PC-9 (cell line): ENCODE results near the gene PLEKHH2. TPM values are rescaled to one million over a fixed set of nuclear protein-coding genes. Genes with fewer than 3 reads are reported as not detected.
"Not testable (repeated sequence)": the region's sequence is repeated elsewhere in the genome, so short reads cannot be mapped to it uniquely, and the experiment has no call there.

Experiments used
- BruUV-seq: library from RNA; stranded (reverse); fragments of 400-500 nt; replicated peaks from 2 replicates; lab custom pipeline; 2021; lab: Mats Ljungman, UMichigan
- CTCF ChIA-PET: fragments of 300-600 bp; sonication (Branson Sonifier 250); formaldehyde crosslinking; loops from one replicate; lab custom pipeline; 2022; ENCODE audit warnings: antibody characterized with exemption; lab: Charles Lee
- POLR2A ChIA-PET: fragments of 300-600 bp; sonication (Branson Sonifier 250); formaldehyde crosslinking; loops from one replicate; lab custom pipeline; 2022; ENCODE audit warnings: antibody characterized with exemption; ENCODE audit not compliant: unreplicated experiment; lab: Charles Lee
- DNase-seq, 2 experiments: peaks; one replicate each; pipeline versions ENCODE4 v3.0.0 to v3.0.0-alpha.2; 2015 to 2022; ENCODE audit warnings: mixed read lengths in 1 of 2
- H2AFZ ChIP-seq: fragments of 200-600 bp; sonication (generic); 2 replicates; pipeline ENCODE4 v1.8.1; 2017; ENCODE audit warnings: antibody characterized with exemption
- H3F3A ChIP-seq: fragments of 200-600 bp; sonication (generic); 2 replicates; pipeline ENCODE4 v1.8.1; 2017; ENCODE audit warnings: antibody characterized with exemption, mild to moderate bottlenecking, low read depth; ENCODE audit not compliant: insufficient read depth
- H3K27ac ChIP-seq: fragments of 200-600 bp; sonication (generic); 2 replicates; pipeline ENCODE4 v1.6.1; 2016; ENCODE audit warnings: mixed run types
- H3K27me3 ChIP-seq: fragments of 200-600 bp; sonication (generic); 2 replicates; pipeline ENCODE4 v1.6.1; 2016; ENCODE audit warnings: low read depth, mixed run types; ENCODE audit not compliant: insufficient read depth
- H3K36me3 ChIP-seq: fragments of 200-600 bp; sonication (generic); 2 replicates; pipeline ENCODE4 v1.6.1; 2016; ENCODE audit warnings: low read depth, mixed run types
- H3K4me1 ChIP-seq: fragments of 200-600 bp; sonication (generic); replicated peaks from 2 replicates; pipeline ENCODE4 v1.6.1; 2016; ENCODE audit warnings: mixed run types; ENCODE audit not compliant: insufficient read depth
- H3K4me2 ChIP-seq: fragments of 200-600 bp; sonication (generic); 2 replicates; pipeline ENCODE4 v1.6.1; 2017; ENCODE audit warnings: mixed run types
- H3K4me3 ChIP-seq: fragments of 200-600 bp; sonication (generic); 2 replicates; pipeline ENCODE4 v1.6.1; 2016; ENCODE audit warnings: mixed run types
- H3K79me2 ChIP-seq: fragments of 200-600 bp; sonication (generic); 2 replicates; pipeline ENCODE4 v1.6.1; 2017; ENCODE audit warnings: low read depth, mixed run types
- H3K9me2 ChIP-seq: fragments of 200-600 bp; sonication (generic); 2 replicates; pipeline ENCODE4 v1.8.1; 2017; ENCODE audit warnings: mild to moderate bottlenecking; ENCODE audit not compliant: insufficient read depth
- H3K9me3 ChIP-seq: fragments of 200-600 bp; sonication (generic); 2 replicates; pipeline ENCODE4 v1.8.1; 2016; ENCODE audit warnings: low read depth; ENCODE audit not compliant: insufficient read depth
- H4K20me1 ChIP-seq: fragments of 200-600 bp; sonication (generic); 2 replicates; pipeline ENCODE4 v1.8.1; 2017; ENCODE audit not compliant: insufficient read depth
- EZH2 ChIP-seq: fragments of 200-600 bp; sonication (generic); IDR thresholded peaks from 2 replicates; pipeline ENCODE4 v1.8.0; 2017; ENCODE audit warnings: antibody characterized with exemption, low read depth
- intact Hi-C: fragments of 100-400 bp; cut with micrococcal nuclease; formaldehyde crosslinking; loops from one replicate; pipeline ENCODE4 v1.10.0; 2022; ENCODE audit not compliant: unreplicated experiment
- total RNA-seq: library from RNA; stranded (reverse); gene quantifications from 2 replicates; pipeline ENCODE4 v1.2.3, GENCODE V29; 2021
- TF ChIP-seq, protein P1 (sequence below): fragments of 200-600 bp; sonication (generic); conservative IDR thresholded peaks from 2 replicates; pipeline ENCODE4 v1.6.1; 2017; ENCODE audit warnings: mixed run types, antibody characterized with exemption, mild to moderate bottlenecking, moderate library complexity

PLEKHH2 gene
- total RNA-seq, 1 experiment from 2014 or later = 1.6 TPM

DNA sequence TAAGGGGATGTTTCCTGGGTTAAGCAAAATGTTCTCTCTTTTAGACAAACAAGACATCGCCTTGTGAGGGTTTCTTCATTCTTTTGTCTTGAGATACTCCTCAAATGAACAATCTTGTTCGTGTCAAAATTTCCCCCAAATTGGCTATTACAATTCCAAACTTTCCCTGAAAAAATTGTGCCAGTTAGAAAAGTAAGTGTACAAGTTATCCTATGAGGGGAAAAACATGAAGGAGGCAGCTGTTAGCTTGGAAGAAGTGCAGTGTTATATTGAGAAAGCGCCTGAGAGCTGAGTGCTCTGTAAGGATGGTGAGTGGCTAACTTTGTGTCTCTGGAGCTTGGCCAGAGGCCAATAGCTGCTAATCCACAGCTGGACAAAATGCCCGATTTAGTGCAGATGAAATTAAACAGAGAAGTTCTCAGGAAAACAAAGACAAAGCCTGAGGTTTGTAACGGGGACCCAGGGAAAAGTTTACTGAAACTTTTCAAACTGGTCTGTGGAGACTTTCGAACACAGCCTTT, 14.1 kb upstream of the PLEKHH2 start:
- H2AFZ ChIP-seq = no peak overlapping the region
- no peaks in the 10 kb centered on the region for H3K79me2 ChIP-seq
- H3K27me3 ChIP-seq = no peaks in the 10 kb centered on the region
- H3F3A ChIP-seq = no peaks in the 10 kb centered on the region
- TF ChIP-seq EZH2 = no peak
- TF ChIP-seq, protein P1, sequence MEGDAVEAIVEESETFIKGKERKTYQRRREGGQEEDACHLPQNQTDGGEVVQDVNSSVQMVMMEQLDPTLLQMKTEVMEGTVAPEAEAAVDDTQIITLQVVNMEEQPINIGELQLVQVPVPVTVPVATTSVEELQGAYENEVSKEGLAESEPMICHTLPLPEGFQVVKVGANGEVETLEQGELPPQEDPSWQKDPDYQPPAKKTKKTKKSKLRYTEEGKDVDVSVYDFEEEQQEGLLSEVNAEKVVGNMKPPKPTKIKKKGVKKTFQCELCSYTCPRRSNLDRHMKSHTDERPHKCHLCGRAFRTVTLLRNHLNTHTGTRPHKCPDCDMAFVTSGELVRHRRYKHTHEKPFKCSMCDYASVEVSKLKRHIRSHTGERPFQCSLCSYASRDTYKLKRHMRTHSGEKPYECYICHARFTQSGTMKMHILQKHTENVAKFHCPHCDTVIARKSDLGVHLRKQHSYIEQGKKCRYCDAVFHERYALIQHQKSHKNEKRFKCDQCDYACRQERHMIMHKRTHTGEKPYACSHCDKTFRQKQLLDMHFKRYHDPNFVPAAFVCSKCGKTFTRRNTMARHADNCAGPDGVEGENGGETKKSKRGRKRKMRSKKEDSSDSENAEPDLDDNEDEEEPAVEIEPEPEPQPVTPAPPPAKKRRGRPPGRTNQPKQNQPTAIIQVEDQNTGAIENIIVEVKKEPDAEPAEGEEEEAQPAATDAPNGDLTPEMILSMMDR = no peak
- H3K36me3 ChIP-seq = no peaks in the 10 kb centered on the region
- intact Hi-C loops = no loop called here
- H3K27ac ChIP-seq = no peak overlapping the region
- no peak overlapping the region for H3K4me3 ChIP-seq
- ChIA-PET CTCF (no interaction called here), POLR2A (no interaction called here)
- BruUV-seq = no TSS peak
- H3K9me2 ChIP-seq = no peaks in the 10 kb centered on the region
- no peaks in the 10 kb centered on the region for H3K9me3 ChIP-seq
- no peak overlapping the region for H3K4me2 ChIP-seq
- H4K20me1 ChIP-seq = no peaks in the 10 kb centered on the region
- DNase-seq = no peak
- H3K4me1 ChIP-seq = no peaks in the 10 kb centered on the region

DNA sequence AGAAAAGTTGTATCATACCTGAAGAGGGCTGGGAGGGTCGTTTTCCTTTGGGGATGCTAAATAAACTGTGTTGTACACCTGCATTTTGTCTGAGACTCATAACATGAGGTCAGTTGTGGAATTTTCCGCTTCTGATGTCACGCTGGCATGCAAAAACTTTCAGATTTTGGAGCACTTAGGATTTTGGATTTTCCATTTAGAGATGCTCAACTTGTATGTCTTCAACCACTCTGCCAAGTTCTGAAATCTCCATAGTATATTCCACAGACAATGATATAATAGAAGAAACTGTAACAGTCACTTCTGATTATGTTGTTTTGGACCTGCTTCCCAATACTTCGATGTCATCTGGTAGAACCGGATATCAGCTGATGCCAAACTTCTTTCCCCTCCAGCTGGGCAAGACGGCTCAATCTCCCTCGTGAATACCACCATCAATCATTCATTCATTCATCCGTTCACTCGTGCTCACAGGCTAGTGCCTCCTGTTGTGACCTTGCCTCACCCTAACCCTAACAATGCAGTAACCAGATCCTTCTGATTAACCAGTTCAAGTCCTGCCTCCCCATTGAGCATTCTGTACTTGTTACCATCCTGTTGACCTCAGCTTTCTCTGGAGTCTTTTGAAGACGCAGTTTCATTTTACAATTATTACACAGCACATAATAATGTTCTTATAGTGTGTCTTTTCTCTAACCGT, 5.3 kb upstream of the PLEKHH2 start:
- CTCF ChIA-PET = no interaction called here
- POLR2A ChIA-PET = no interaction called here

DNA sequence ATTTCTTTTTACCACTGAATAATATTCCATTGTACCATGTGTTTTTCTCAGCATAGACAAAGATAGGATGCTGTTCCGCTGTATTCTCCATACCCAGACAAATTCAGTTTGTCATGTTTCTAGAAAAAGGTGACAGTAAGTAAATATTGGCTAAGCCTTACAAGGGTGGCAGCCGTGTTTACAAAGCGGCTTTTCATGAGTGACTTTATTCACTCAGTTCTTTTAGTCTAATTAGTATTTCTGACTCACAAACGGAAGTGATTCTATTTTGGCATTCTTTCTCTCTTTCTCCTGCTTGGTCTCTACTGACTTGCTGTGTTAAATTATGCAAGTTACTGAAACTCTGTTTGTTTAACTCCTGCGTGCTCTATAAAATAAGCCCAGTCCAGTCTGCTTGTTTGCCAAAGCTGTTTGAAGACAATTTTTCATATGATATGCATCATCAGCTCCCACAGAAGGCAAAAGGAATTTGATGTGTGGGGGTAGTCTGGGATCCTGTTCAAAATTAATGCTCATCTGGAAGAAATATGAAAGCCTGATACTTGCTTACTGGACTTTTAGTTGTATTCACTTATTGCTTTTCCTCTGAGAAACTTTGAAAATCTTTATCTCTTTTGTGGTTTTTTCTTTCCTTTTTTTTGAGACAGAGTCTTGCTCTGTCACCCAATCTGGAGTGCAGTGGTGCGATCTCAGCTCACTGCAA, 2.3 kb upstream of the PLEKHH2 start:
- CTCF ChIA-PET = no interaction called here
- Histone ChIP-seq H3K4me3 (peak overlapping the region; percentile 1; the same call in 1 of the 2 replicates), H3K9me3 (no peaks in the 10 kb centered on the region), H4K20me1 (no peaks in the 10 kb centered on the region; the same call in 1 of the 2 replicates), H3K27me3 (peaks cover 7% of the 10 kb centered on the region; the same call in 1 of the 2 replicates), H3K27ac (peak overlapping the region; percentile 54), H3K4me2 (peak overlapping the region; percentile 55), H2AFZ (no peak overlapping the region; the same call in 1 of the 2 replicates), H3K4me1 (peaks cover 25% of the 10 kb centered on the region), H3K36me3 (no peaks in the 10 kb centered on the region), H3K9me2 (no peaks in the 10 kb centered on the region), H3F3A (peaks cover 18% of the 10 kb centered on the region), H3K79me2 (no peaks in the 10 kb centered on the region)
- POLR2A ChIA-PET = no interaction called here
- intact Hi-C loops = no loop called here
- BruUV-seq = no TSS peak
- DNase-seq = peak in 1 of 2 experiments; percentile 99
- TF ChIP-seq, protein P1 = no peak
- no peak for TF ChIP-seq EZH2

More for the DNA sequence above, 5.3 kb upstream of the PLEKHH2 start:
- H3K36me3 ChIP-seq = no peaks in the 10 kb centered on the region
- no TSS peak for BruUV-seq
- no peak overlapping the region for H2AFZ ChIP-seq
- H3K9me3 ChIP-seq = no peaks in the 10 kb centered on the region
- peaks cover 23% of the 10 kb centered on the region for H3K4me1 ChIP-seq
- H3K9me2 ChIP-seq = no peaks in the 10 kb centered on the region
- TF ChIP-seq, protein P1 = no peak
- no peak for TF ChIP-seq EZH2
- H4K20me1 ChIP-seq = no peaks in the 10 kb centered on the region
- DNase-seq = no peak
- intact Hi-C loops = no loop called here
- no peaks in the 10 kb centered on the region for H3K79me2 ChIP-seq
- no peaks in the 10 kb centered on the region for H3K27me3 ChIP-seq
- no peak overlapping the region for H3K4me3 ChIP-seq
- no peak overlapping the region for H3K27ac ChIP-seq
- peaks cover 18% of the 10 kb centered on the region for H3F3A ChIP-seq
- no peak overlapping the region for H3K4me2 ChIP-seq

DNA sequence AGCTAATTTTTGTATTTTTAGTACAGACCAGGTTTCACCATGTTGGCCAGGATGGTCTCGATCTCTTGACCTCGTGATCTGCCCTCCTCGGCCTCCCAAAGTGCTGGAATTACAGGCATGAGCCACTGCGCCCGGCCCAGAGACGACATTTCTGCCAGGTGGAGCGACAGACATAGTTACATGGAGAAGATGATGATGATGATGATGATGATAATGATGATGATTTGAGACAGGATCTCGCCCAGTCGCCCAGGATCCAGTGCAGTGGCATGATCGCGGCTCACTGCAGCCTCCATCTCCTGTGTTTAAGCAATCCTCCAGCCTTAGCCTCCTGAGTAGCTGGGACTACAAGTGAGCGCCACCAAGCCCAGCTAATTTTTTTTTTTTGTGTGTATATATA, 907 bp upstream of the PLEKHH2 start:
- DNase-seq, H3K4me2 ChIP-seq, H3K79me2 ChIP-seq, intact Hi-C loops, H3K4me3 ChIP-seq, POLR2A ChIA-PET, H3K27ac ChIP-seq, H4K20me1 ChIP-seq, H3K36me3 ChIP-seq, H3K27me3 ChIP-seq, BruUV-seq, H2AFZ ChIP-seq, H3K9me3 ChIP-seq, H3K9me2 ChIP-seq: not testable (repeated sequence)
- Histone ChIP-seq H3K4me1 (peaks cover 25% of the 10 kb centered on the region), H3F3A (peaks cover 18% of the 10 kb centered on the region)
- CTCF ChIA-PET = interaction anchor here (0.7 kb wide), 1 partner anchor 59 kb away, joined by 4 read pairs; no protein-coding TSS in a partner anchor
